Activated CD4-positive, alpha-beta T cell treated with anti-CD3 and anti-CD28 coated beads, Interleukin-2, amount 10 ng/mL, durations not matched to agents 7 days and 5 days (primary cell): ENCODE data around the gene ASL. TPM values are rescaled to one million over a fixed set of nuclear protein-coding genes. Genes with fewer than 3 reads are reported as not detected.
"Not testable (repeated sequence)": the region's sequence is repeated elsewhere in the genome, so short reads cannot be mapped to it uniquely, and the experiment has no call there.

Source experiments
- CTCF ChIA-PET: fragments of 350-600 bp; sonication (Branson Sonifier 250); formaldehyde crosslinking; loops from one replicate; lab custom pipeline; 2021; ENCODE audit warnings: antibody characterized with exemption; lab: Charles Lee
- POLR2A ChIA-PET: fragments of 350-600 bp; sonication (Branson Sonifier 250); formaldehyde crosslinking; loops from one replicate; lab custom pipeline; 2021; ENCODE audit warnings: antibody characterized with exemption; lab: Charles Lee
- DNase-seq: peaks from one replicate; pipeline ENCODE4 v3.0.0-alpha.2; 2020
- H3K27ac Mint-ChIP-seq: one replicate; pipeline ENCODE4 v1.8.0; 2021; ENCODE audit warnings: mild to moderate bottlenecking, moderate library complexity, mixed read lengths
- H3K27me3 Mint-ChIP-seq: one replicate; pipeline ENCODE4 v1.8.0; 2021; ENCODE audit warnings: mixed read lengths
- H3K36me3 Mint-ChIP-seq: one replicate; pipeline ENCODE4 v1.8.0; 2021; ENCODE audit warnings: low read depth, mixed read lengths
- H3K4me1 Mint-ChIP-seq: one replicate; pipeline ENCODE4 v1.8.0; 2021; ENCODE audit warnings: mixed read lengths
- H3K4me3 Mint-ChIP-seq: one replicate; pipeline ENCODE4 v1.8.0; 2021; ENCODE audit warnings: mild to moderate bottlenecking, moderate library complexity, mixed read lengths
- H3K9me3 Mint-ChIP-seq: one replicate; pipeline ENCODE4 v1.8.0; 2021; ENCODE audit warnings: mixed read lengths
- total RNA-seq, 2 experiments: library from RNA; stranded (reverse); gene quantifications; one replicate each; pipeline ENCODE4 v1.2.3, GENCODE V29; 2021

Gene ASL
- total RNA-seq, 2 experiments from 2014 or later = 16.5 to 24.1 TPM

DNA sequence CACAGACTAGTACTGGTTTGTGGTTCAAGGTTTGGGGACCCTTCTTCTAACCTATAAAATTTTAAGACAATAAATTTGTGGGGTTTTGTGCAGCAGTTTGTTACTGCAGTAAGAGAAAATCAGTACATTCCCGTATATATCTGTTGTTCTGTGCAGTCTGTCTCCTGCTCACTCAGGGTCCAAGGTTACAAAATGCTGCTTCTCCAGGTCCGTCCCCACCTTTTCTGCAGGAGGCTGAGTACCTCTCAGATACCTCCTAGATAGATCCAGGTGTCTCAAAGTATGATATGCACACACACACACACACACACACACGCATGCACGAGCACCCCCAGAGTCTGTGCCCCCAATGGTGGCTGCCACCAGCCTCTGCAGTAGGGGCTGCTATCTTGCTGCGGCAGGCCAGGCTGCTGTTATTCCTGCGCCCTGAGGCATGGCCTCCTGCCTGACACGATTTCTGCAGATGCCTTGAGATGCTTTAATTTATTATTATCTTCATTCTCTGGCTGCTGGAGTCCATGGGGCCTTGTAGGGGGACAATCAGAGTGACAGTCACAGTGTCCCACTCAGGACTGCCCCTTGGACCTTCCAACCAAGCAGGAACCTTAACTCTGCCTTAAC is 25.2 kb upstream of the ASL start:
- H3K4me3 Mint-ChIP-seq = no peak overlapping the region
- peaks cover under 1% of the 10 kb centered on the region for H3K27me3 Mint-ChIP-seq
- no peaks in the 10 kb centered on the region for H3K9me3 Mint-ChIP-seq
- no peak for DNase-seq
- no peak overlapping the region for H3K27ac Mint-ChIP-seq
- peaks cover 2% of the 10 kb centered on the region for H3K4me1 Mint-ChIP-seq
- no peaks in the 10 kb centered on the region for H3K36me3 Mint-ChIP-seq
- ChIA-PET POLR2A (no interaction called here), CTCF (no interaction called here)

GRCh38 chr7:66050990-66051448 is 24.6 kb upstream of the ASL start:
- ChIA-PET POLR2A (no interaction called here), CTCF (interaction anchor here (1.4 kb wide), 1 partner anchor 20 kb away, joined by 5 read pairs; no protein-coding TSS in a partner anchor)
- H3K4me3 Mint-ChIP-seq = no peak overlapping the region

GRCh38 chr7:66052447-66052846 is 23.2 kb upstream of the ASL start:
- Mint-ChIP-seq H3K36me3 (no peaks in the 10 kb centered on the region), H3K27me3 (no peaks in the 10 kb centered on the region)

More at GRCh38 chr7:66050990-66051448, 24.6 kb upstream of the ASL start:
- no peak overlapping the region for H3K27ac Mint-ChIP-seq
- peaks cover 2% of the 10 kb centered on the region for H3K4me1 Mint-ChIP-seq
- H3K27me3 Mint-ChIP-seq = no peaks in the 10 kb centered on the region
- no peak for DNase-seq
- H3K36me3 Mint-ChIP-seq = no peaks in the 10 kb centered on the region
- no peaks in the 10 kb centered on the region for H3K9me3 Mint-ChIP-seq

GRCh38 chr7:66054063-66054462 is 21.6 kb upstream of the ASL start:
- H3K27me3 Mint-ChIP-seq = no peaks in the 10 kb centered on the region
- ChIA-PET POLR2A (no interaction called here), CTCF (interaction anchor here (0.6 kb wide), 1 partner anchor 49 kb away, joined by 6 read pairs; no protein-coding TSS in a partner anchor)
- H3K27ac Mint-ChIP-seq = no peak overlapping the region
- no peaks in the 10 kb centered on the region for H3K9me3 Mint-ChIP-seq
- DNase-seq = no peak
- H3K4me1 Mint-ChIP-seq = peaks cover 2% of the 10 kb centered on the region
- H3K36me3 Mint-ChIP-seq = no peaks in the 10 kb centered on the region
- no peak overlapping the region for H3K4me3 Mint-ChIP-seq

More at GRCh38 chr7:66052447-66052846, 23.2 kb upstream of the ASL start:
- H3K4me1 Mint-ChIP-seq = peaks cover 2% of the 10 kb centered on the region
- no peak for DNase-seq
- H3K27ac Mint-ChIP-seq = no peak overlapping the region
- no peak overlapping the region for H3K4me3 Mint-ChIP-seq
- H3K9me3 Mint-ChIP-seq = no peaks in the 10 kb centered on the region
- ChIA-PET POLR2A (no interaction called here), CTCF (interaction anchor here (1.4 kb wide), 1 partner anchor 21 kb away, joined by 5 read pairs; no protein-coding TSS in a partner anchor)

GRCh38 chr7:66055321-66055956 is 20.2 kb upstream of the ASL start:
- ChIA-PET CTCF (no interaction called here), POLR2A (no interaction called here)
- Mint-ChIP-seq H3K9me3 (no peaks in the 10 kb centered on the region), H3K27ac (no peak overlapping the region), H3K4me1 (peaks cover 2% of the 10 kb centered on the region), H3K4me3 (no peak overlapping the region), H3K27me3 (no peaks in the 10 kb centered on the region), H3K36me3 (no peaks in the 10 kb centered on the region)
- DNase-seq = no peak

GRCh38 chr7:66060796-66061195 is 14.8 kb upstream of the ASL start:
- H3K9me3 Mint-ChIP-seq = no peaks in the 10 kb centered on the region
- H3K4me1 Mint-ChIP-seq = no peaks in the 10 kb centered on the region
- DNase-seq = no peak
- no peaks in the 10 kb centered on the region for H3K27me3 Mint-ChIP-seq
- H3K27ac Mint-ChIP-seq = no peak overlapping the region
- ChIA-PET POLR2A (no interaction called here), CTCF (no interaction called here)
- H3K36me3 Mint-ChIP-seq = no peaks in the 10 kb centered on the region
- H3K4me3 Mint-ChIP-seq = no peak overlapping the region

DNA sequence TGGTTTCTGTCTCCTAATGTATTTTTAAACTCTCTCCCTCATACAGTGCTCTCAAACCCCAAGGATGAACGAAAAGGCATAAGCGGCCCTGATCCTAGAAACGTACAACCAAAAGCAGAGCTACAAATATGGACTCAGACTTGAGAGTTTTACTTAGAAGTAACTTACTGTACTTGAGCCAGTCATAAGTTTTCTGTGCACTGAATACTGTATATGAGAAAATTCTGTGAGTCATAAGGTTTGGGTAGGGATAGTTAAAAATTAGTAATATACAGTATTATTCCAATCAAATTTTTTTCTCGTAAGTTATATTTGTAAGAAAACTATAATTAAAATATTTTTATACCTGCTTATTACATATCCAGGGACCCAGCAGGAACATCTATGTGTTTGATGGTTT is 5.9 kb upstream of the ASL start:
- Mint-ChIP-seq H3K4me1 (peaks cover 4% of the 10 kb centered on the region), H3K36me3 (no peaks in the 10 kb centered on the region), H3K27me3 (peaks cover 5% of the 10 kb centered on the region), H3K27ac (no peak overlapping the region), H3K4me3 (no peak overlapping the region), H3K9me3 (no peaks in the 10 kb centered on the region)
- ChIA-PET CTCF (interaction anchor here (1.0 kb wide), 1 partner anchor 12 kb away, joined by 3 read pairs; no protein-coding TSS in a partner anchor), POLR2A (no interaction called here)
- no peak for DNase-seq

- Mint-ChIP-seq H3K4me3 (no peak overlapping the region), H3K27ac (no peak overlapping the region), H3K36me3 (no peaks in the 10 kb centered on the region), H3K9me3 (no peaks in the 10 kb centered on the region), H3K27me3 (peaks cover 5% of the 10 kb centered on the region), H3K4me1 (peaks cover 5% of the 10 kb centered on the region)
- ChIA-PET POLR2A (no interaction called here), CTCF (interaction anchor here (1.0 kb wide), 1 partner anchor 11 kb away, joined by 3 read pairs; no protein-coding TSS in a partner anchor)
- DNase-seq = no peak
Measured at GRCh38 chr7:66070222-66070621, 5.4 kb upstream of the ASL start.

DNA sequence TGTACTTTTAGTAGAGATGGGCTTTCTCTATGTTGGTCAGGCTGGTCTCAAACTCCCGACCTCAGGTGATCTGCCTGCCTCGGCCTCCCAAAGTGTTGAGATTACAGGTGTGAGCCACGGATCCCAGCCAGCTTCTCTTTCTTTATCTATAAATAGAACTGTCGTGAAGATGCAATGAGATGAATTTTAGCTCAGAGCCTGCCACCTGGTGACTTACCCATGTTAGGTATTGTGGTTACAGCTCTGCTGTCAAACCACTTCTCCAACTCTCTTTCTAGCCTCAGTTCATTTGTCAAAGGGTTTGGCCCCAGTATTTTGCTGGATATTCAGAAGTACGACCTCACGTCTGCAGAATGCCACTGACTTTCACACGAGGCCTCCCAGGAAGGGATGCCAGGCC is 3.4 kb upstream of the ASL start:
- H3K27ac Mint-ChIP-seq = peak overlapping the region; percentile 46
- H3K9me3 Mint-ChIP-seq, DNase-seq, H3K4me3 Mint-ChIP-seq, H3K27me3 Mint-ChIP-seq, H3K36me3 Mint-ChIP-seq: not testable (repeated sequence)
- ChIA-PET POLR2A (interaction anchor here (0.6 kb wide), 1 partner anchor 89 kb away, joined by 4 read pairs; no protein-coding TSS in a partner anchor), CTCF (interaction anchor here (1.3 kb wide), 1 partner anchor 41 kb away, joined by 4 read pairs; no protein-coding TSS in a partner anchor)
- H3K4me1 Mint-ChIP-seq = peaks cover 18% of the 10 kb centered on the region

DNA sequence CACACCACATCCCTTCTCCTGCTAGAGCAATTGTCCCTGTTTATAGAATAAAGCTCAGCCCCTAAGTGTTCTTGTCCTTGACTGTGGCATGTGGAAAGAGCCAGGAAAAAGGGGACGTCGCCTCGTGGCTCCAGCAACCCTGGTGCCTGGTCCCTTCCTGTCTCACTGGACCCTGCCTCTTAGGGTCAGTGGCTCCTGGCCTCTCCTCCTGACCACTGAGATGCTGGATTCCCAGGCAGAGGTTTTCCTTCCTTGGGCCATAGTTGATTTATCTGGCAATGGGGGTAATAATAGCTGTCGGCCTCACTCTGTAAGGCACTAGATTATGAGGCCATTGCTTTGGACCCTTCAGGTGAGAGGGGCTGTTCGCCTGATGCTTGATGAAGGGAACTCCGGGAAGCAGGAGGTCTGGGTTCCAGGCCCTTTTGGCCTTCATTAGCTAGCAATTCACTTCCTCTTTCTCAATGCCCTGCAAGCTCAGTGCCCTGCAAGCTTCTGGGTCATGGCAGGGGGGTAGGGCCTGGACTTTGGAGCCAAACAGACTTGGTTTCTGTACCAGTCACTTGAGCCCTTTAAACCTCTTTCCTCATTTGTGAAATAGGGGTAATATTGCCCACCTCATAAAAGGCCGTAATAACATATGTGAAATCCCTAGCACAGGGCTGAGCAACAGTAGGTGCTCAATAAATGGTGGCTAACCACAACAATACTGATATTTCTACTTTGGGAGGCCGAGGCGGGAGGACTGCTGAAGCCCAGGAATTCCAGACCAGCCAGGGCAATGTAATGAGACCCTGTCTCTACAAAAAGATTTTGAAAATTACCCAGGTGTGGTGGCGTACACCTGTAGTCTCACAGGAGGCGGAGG is 1.1 kb downstream of the ASL start:
- CTCF ChIA-PET = no interaction called here
- H3K36me3 Mint-ChIP-seq = no peaks in the 10 kb centered on the region
- H3K27me3 Mint-ChIP-seq = peaks cover under 1% of the 10 kb centered on the region
- peaks cover 20% of the 10 kb centered on the region for H3K4me1 Mint-ChIP-seq
- no peak for DNase-seq
- no peaks in the 10 kb centered on the region for H3K9me3 Mint-ChIP-seq
- peak overlapping the region; percentile 34 for H3K27ac Mint-ChIP-seq
- H3K4me3 Mint-ChIP-seq = peak overlapping the region; percentile 75
- POLR2A ChIA-PET = interaction anchor here (0.5 kb wide), 1 partner anchor 418 kb away, joined by 10 read pairs; no protein-coding TSS in a partner anchor

GRCh38 chr7:66078067-66078466 is 2.4 kb downstream of the ASL start:
- no peak for DNase-seq
- no peaks in the 10 kb centered on the region for H3K9me3 Mint-ChIP-seq
- POLR2A ChIA-PET = no interaction called here
- CTCF ChIA-PET = no interaction called here
- peaks cover 17% of the 10 kb centered on the region for H3K4me1 Mint-ChIP-seq
- H3K27me3 Mint-ChIP-seq = no peaks in the 10 kb centered on the region
- no peak overlapping the region for H3K4me3 Mint-ChIP-seq
- no peak overlapping the region for H3K27ac Mint-ChIP-seq
- peaks cover 3% of the 10 kb centered on the region for H3K36me3 Mint-ChIP-seq

DNA sequence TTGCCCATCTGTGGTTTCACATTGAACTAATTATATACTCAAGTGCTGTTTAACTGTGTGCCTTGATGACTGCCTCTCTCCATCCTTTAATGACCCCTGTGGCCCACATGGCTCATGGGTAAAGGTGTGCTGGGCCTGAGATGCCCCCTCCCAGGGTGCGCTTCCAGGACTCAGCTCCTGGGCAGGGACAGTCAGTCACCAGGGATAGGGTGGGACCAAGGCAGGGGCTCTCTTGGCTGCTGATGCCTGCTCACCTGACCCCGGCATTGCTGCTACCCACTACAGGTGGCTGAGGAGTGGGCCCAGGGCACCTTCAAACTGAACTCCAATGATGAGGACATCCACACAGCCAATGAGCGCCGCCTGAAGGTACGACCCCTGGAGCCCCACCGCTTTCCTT is 6.5 kb downstream of the ASL start:
- no peak for DNase-seq
- Mint-ChIP-seq H3K36me3 (peaks cover 3% of the 10 kb centered on the region), H3K9me3 (no peaks in the 10 kb centered on the region), H3K27ac (no peak overlapping the region), H3K4me1 (peaks cover 4% of the 10 kb centered on the region), H3K4me3 (no peak overlapping the region), H3K27me3 (no peaks in the 10 kb centered on the region)
- ChIA-PET CTCF (no interaction called here), POLR2A (no interaction called here)
